NCI-H2196 (cell line): Measurements from ENCODE around the gene CST9.
"Not testable (repeated sequence)": the region's sequence is repeated elsewhere in the genome, so short reads cannot be mapped to it uniquely, and the experiment has no call there.

Experiments
- DNase-seq: peaks from one replicate; lab custom pipeline; 2025; ENCODE audit not compliant: unreplicated experiment; lab: John Stamatoyannopoulos, UW

Gene CST9

GRCh38 chr20:23637282-23638221 is 31.8 kb upstream of the CST9 start, which contains the start of gene CST3:
CST3 (minus strand) TSS chr20:23637955; CDS start chr20:23637862, 93 bp downstream.
- DNase-seq = peak; percentile 83

- no peak for DNase-seq
Measured at GRCh38 chr20:23636908-23637281, 31.2 kb upstream of the CST9 start.

DNA sequence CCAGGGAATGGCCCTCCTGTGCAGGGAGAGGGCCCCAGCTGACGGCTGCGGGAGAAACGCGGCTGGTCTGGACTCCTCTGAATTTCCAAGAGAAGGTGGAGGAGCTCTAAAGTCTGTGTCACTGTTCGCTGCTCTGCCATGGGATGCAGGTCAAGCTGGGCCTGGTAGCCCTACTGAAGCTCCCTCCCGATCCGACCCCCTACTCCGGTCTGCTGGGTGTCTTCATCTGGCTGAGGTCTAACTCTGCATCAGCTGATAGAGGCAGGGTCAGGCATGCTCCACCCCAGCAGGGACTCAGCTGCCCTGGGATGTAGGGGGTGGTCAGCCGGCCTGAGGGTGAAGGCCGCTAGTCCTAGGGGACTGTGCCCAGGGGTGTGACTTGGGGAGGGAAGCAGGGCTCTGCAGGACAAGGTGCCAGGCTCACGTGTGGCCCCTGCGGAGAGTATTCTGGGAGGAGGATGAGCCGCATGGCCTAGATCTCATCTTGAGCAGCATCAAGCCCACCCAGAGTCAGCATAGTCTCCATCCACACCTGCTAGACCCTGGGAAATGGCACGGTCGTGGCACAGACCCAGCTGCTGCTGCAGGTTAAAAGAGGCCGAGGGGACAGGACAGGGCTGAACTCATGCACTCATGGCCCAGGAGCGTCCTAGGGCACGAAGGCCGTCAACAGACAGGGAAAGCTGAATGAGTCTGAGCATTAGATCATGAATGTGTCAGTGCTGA is 30.6 kb upstream of the CST9 start:
- no peak for DNase-seq

- DNase-seq = not testable (repeated sequence)
Measured at GRCh38 chr20:23635768-23636090, 30.0 kb upstream of the CST9 start.

DNA sequence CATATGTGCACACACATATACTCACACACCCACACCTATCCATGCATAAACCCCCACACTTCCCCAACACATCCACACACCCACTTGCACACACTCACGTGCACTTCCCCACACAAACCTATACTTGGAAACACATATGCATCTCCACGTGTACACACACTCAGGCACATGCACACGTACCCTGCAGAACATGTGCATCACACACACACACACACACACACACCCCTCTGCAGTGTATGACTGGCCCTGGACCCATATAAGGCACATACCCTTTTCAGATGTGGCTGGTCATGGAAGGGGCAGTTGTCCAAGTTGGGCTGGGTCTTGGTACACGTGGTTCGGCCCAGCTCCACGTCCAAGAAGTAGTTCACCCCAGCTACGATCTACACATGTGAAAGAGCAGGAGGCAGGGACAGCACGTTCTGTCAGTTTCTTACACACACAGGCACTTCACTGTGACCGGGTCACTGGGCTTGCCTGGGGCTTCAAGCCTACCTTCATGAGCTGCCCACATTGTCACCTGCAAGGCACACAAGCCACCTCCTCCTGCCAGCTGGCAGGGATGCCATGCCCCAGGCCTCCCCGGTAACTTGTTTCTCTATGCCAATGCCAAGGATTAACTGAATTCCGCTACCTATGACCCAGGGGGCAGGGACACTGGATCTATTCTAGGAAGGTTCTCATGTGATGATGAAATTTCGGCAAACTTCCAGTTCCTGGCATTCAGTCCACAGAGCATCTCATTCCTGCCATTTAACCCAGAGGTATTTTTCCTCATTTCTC is 29.5 kb upstream of the CST9 start:
- DNase-seq = no peak

- DNase-seq = no peak
Measured at GRCh38 chr20:23634044-23634801, 28.5 kb upstream of the CST9 start.

- no peak for DNase-seq
Measured at GRCh38 chr20:23632711-23633573, 27.2 kb upstream of the CST9 start.

- no peak for DNase-seq
Measured at GRCh38 chr20:23631981-23632710, 26.4 kb upstream of the CST9 start.

DNA sequence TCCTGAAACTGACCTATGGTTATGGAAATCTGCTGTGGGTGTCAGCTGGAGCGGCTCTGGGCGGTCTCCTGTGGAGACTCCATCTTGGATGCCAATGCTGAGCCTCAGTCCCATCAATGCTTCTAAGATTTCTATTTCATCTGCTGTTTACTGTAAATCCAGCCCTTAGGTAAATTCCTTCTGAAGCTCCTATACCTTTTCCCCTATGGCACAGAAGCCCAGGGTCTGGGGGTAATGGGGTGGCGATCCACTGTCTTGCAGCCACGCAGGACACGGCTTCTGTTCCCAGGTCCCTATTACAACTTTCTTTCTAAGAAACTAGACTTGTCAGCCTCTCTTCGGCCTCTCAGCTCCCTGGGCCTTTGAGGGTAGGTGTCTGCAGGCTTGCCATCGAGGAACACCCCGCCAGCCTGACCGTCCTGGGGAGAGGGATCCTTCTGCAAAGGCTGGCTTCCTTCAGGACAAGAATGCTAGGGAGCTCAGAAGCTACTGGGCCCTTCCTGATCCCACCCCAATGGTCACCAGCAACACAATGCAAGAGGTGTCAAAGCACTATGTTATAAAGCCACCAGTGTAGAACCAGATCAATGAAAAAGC is 25.6 kb upstream of the CST9 start:
- no peak for DNase-seq

DNA sequence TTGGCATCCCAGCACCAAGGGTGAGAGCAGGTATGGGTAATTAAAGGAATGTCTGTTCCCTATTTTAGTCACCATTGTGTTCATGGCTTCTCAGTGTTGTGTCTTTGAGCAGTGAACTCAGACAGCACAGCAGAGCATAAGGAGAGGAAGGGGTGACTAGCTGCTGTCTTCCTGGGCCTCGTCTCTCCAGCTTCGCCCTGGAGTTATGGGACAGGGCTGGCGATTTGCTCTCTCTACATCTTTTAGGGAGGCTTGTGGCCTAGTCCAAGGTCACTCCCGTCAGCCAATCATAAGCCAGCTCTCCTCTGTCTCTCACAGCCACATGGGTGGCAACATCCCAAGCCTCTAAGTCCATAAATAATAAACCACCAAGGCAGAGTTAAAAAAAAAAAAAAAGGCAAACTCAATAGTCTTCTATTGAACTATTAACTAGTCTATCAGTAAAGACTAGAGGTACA is 24.7 kb upstream of the CST9 start:
- no peak for DNase-seq

DNA sequence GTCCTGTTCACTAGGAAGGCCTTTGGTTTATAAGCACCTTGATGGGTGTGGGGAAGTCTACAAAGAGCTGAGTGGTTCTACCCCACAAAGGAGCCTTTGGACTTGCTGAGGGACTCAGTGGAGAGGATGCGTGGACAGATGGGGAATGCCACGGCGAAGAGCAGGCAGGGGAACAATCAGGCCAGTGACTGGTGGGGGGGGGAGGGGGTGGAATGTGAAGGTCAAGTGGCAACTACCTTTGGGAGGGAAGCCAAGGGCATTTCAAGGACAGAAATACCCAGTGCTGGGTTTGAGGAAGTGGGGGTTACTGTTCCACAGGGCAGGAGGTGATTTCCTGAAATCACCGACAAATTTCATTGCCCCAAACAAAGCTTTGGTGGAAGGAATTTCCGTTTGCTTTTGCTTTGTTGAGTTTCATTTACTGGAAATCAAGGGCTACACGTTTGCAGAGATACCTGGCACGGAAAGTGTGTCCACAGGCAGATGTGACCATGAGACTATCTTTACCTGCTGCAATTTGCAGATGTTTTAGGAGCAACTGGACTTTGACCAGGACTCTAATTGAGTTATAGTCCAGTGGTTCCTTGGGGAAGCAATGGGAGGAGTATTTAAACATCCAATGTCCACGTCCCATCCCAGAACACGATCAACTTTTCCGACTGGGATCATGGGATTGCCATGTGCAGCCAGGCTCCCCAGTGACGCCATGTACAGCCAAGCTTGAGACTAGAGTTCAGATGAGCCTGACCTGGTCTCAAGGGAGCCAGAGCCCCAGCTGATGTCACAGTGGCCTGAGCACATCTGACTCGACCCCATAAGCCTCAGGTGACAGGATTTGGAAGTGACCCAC is 24.1 kb upstream of the CST9 start:
- DNase-seq = no peak

- no peak for DNase-seq
Measured at GRCh38 chr20:23629017-23629541, 23.4 kb upstream of the CST9 start.

DNA sequence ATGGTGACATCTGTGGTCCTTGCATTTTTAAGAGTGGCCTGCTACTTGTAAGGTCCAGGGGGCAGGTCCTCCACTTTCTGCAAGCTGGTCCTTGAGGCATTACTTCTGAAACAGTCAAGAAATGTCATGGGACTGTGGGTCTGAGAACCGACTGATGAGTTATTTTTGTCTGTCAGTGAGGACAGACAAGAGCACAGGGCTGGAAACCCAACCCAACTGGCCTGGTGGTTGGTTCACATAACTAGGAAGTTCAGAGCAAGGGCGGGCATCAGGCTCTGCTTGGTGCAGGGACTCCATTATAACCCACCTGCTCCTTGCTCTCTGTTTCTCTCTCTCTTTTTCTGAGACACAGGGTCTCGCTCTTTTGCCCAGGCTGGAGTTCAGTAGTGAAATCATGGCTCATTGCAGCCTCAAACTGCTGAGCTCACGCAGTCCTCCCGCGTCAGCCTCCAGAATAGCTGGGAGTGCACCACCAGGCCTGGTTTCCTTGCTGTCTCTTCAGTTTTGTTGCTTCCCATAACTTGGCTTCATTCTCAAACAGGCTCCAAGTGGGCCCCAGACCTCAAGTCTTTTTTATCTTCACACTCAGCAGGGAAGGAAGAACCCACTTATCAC is 22.8 kb upstream of the CST9 start:
- DNase-seq = no peak

DNA sequence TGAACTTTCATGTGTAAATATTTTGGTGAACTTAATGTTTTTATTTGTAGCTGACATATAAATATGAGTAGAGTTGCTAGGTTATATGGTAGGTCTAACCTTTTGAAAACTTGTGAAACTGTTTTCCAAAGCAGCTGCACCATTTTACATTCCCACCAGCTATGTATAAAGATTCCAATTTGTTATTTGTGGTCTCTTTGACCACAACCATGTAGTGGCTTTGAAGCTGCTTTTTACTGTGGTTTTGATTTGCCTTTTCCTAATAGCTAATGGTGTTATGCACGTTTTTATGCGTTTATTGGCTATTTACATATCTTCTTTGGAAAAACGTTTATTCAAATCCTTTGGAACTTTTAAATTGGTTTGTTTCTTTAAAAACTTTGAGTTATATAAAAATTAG is 21.8 kb upstream of the CST9 start:
- no peak for DNase-seq

GRCh38 chr20:23626040-23626620 is 20.4 kb upstream of the CST9 start:
- DNase-seq = no peak

DNA sequence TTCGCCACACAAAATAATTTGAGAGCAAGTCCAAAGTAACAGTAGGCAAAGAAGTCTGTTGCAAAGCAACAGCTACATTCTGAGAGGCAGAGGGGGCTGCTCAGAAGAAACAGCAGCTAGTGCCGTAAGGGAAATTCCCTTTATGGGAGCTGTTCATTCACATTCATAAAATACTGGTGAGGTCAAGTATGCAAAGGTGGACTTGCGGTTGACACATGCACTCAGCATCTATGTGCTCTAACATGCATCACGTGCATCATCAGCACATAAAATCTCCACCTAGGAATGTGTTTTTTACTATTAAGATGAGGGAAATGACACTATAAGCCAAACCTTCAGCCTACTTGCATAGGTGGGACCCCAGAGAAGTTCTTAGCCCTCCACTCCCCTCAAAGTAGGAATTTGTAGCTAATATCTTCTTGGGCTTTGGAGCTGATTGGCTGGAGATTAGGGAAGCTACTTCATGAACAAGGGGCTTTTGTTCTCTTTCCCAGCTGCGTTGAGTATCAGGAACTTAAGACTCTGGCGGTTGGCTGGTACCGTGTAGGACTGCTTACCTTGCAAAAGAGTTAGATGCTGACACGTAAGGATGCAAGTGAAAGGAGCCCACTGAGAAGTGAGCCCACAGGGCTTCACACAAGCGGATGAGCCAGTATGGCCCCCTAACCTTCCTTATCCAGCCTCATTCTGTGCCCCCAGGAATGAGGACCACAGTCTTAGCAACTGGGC is 19.7 kb upstream of the CST9 start:
- no peak for DNase-seq
